CD4-positive, CD25-positive, alpha-beta regulatory T cell (primary cell): ENCODE data around the gene HOXA6. TPM values are rescaled to one million over a fixed set of nuclear protein-coding genes. Genes with fewer than 3 reads are reported as not detected.
A peak's percentile ranks its signal among the peaks of the same experiment; 100 is the strongest.

Source experiments
- ATAC-seq, 2 donors: fragments of 150-1000 bp; cut with Tn5 transposase; one replicate each; pipeline ENCODE4 v1.10.0; 2021; ENCODE audit warnings: low read depth in 2 of 2, moderate number of reproducible peaks in 2 of 2, moderate library complexity in 1 of 2
- DNase-seq, 3 donors: peaks; one replicate each; pipeline versions ENCODE4 v3.0.0 to v3.0.0-alpha.2; 2012 to 2022; ENCODE audit warnings: mixed read lengths in 1 of 3
- H3K27ac ChIP-seq: one replicate; pipeline ENCODE4 v1.7.0; 2013; ENCODE audit warnings: mild to moderate bottlenecking, low read length; ENCODE audit not compliant: insufficient read depth, poor library complexity, severe bottlenecking
- H3K27me3 ChIP-seq: one replicate; pipeline ENCODE4 v1.7.0; 2013; ENCODE audit warnings: low read length; ENCODE audit not compliant: control insufficient read depth, insufficient read depth
- H3K36me3 ChIP-seq: one replicate; pipeline ENCODE4 v1.7.0; 2013; ENCODE audit warnings: mild to moderate bottlenecking, low read length, moderate library complexity; ENCODE audit not compliant: control insufficient read depth, insufficient read depth
- H3K4me1 ChIP-seq: 2 replicates; pipeline ENCODE4 v1.7.0; 2013; ENCODE audit warnings: mild to moderate bottlenecking, low read length; ENCODE audit not compliant: insufficient read depth, control insufficient read depth, poor library complexity, severe bottlenecking
- H3K4me3 ChIP-seq: one replicate; pipeline ENCODE4 v1.7.0; 2013; ENCODE audit warnings: low read depth, mild to moderate bottlenecking, low read length, moderate library complexity
- H3K9me3 ChIP-seq, 2 experiments: 1 replicate in 1 of 2; 2 replicates in 1 of 2; pipeline ENCODE4 v1.7.0; 2013; ENCODE audit warnings: low read length in 2 of 2, mild to moderate bottlenecking in 1 of 2, moderate library complexity in 1 of 2; ENCODE audit not compliant: control insufficient read depth in 2 of 2
- H3K27ac Mint-ChIP-seq, 3 donors: one replicate each; pipeline ENCODE4 v1.8.0; 2020 to 2022; ENCODE audit warnings: mild to moderate bottlenecking in 3 of 3, mixed read lengths in 3 of 3, moderate library complexity in 2 of 3
- H3K27me3 Mint-ChIP-seq: one replicate; pipeline ENCODE4 v1.8.0; 2022; ENCODE audit warnings: mild to moderate bottlenecking, mixed read lengths
- H3K36me3 Mint-ChIP-seq: one replicate; pipeline ENCODE4 v1.8.0; 2020; ENCODE audit warnings: mixed read lengths
- H3K4me1 Mint-ChIP-seq, 4 donors: one replicate each; pipeline ENCODE4 v1.8.0; 2020 to 2022; ENCODE audit warnings: mixed read lengths in 4 of 4, mild to moderate bottlenecking in 1 of 4
- H3K4me3 Mint-ChIP-seq, 4 donors: one replicate each; pipeline ENCODE4 v1.8.0; 2020 to 2022; ENCODE audit warnings: mild to moderate bottlenecking in 4 of 4, mixed read lengths in 4 of 4, moderate library complexity in 3 of 4
- H3K9me3 Mint-ChIP-seq, 7 donors: one replicate each; pipeline ENCODE4 v1.8.0; 2020 to 2022; ENCODE audit warnings: mixed read lengths in 7 of 7, mild to moderate bottlenecking in 3 of 7, moderate library complexity in 2 of 7
- polyA plus RNA-seq, 4 donors: library from polyadenylated mRNA; unstranded; fragments of 300-500 nt; fragmentation: Illumina TruSeq; gene quantifications; one replicate each; pipeline ENCODE4 v1.2.3, GENCODE V29; 2021
- total RNA-seq: library from RNA; stranded (reverse); gene quantifications from one replicate; pipeline ENCODE4 v1.2.3, GENCODE V29; 2022

The HOXA6 gene
- total and polyA plus RNA-seq, 5 donors from 2014 or later = not detected

DNA sequence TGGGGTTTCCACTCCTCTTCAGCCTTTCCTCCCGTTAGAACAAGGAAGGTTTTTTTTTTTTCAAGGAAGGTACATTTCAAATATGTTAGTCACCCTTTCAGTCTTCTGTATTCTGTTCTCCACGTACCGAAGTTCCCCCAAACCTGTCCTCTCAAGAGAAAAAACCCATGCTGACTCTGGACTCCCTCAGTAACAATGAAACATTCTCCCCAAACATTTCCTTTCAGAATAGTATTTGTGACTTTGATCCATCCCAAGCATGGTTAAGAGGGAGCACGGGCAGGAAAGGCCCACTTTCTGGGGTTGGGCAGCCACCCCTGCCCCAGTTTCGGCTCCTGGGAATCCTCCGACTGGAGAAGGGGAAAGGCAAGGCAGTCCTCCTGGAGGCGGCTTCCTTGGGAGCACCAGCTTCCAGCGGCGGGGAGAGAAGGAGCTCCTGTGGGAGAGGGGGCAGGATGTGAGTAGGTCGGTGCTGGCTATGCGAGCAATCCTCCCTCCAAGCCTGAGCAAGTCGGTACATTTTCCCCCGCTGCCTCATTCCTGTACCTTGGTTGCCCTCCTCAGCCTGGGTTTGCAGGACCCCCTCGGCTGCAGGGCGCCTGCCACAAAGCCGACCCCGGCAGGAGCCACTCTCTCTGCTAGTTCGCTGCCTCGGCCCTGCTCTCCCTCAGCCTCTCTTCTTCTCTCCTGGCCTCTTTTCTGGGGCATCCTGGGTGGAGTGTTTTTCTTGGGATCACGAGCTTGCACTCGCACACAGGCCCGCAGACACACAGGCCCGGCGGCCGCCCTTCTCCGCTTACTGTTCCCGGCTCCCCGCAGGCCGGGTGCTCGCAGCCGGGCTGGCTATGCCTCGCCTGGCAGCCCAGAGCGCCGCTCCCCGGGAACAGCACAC lies 49.6 kb downstream of the HOXA6 start:
- H3K9me3 ChIP-seq = no peaks in the 10 kb centered on the region
- H3K4me3 Mint-ChIP-seq = peak overlapping the region; percentile 94 to 98 (median 94)
- DNase-seq (no peak), ATAC-seq (no peak)
- peaks cover 0 to 2% (median 0%) of the 10 kb centered on the region in 7 donors for H3K9me3 Mint-ChIP-seq
- H3K4me3 ChIP-seq = peak overlapping the region; percentile 76
- H3K27ac Mint-ChIP-seq = no peak overlapping the region
- H3K4me1 Mint-ChIP-seq = peaks cover 16 to 58% (median 24%) of the 10 kb centered on the region in 4 donors
- H3K4me1 ChIP-seq = peaks cover 34% of the 10 kb centered on the region
- H3K36me3 ChIP-seq = no peaks in the 10 kb centered on the region
- peaks cover 71% of the 10 kb centered on the region for H3K27me3 Mint-ChIP-seq
- H3K27ac ChIP-seq = no peak overlapping the region
- H3K27me3 ChIP-seq = peaks cover 14% of the 10 kb centered on the region
- H3K36me3 Mint-ChIP-seq = peaks cover 22% of the 10 kb centered on the region

DNA sequence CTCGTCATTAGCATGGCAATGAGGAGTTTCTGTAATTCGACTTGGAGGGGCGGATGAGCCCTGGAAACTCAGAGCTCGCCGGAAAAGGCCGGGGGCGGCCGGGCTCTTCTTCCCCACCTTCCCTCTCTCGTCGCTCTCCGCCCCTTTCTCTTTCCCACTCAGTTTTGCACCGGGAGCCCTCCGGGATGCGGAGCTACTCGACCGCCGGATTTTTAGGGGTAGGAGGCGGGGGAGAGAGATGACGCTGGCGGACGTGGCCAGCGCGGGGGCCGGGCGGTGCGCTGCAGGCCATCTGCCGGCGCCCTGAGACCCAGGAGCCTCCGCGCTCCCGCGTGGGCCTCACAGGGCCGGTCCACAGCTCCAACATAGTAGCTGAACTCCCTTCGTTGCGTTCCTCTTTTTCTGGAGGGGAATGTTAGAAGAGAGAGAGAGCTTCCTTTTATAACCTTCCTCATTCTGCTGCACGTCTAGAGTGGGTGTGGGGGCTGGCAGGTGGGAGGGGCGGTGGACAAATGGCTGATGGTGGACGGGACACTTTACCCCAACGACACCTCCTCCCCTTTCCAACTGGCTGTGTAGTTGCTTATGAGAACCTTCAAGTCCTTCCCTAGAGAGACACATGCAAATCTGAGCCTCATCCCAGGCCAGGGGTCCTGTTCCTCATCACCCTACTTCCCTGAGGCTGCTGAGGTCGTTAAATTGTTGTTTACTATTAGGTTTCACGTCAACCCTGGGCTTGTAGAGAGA lies 50.6 kb downstream of the HOXA6 start:
- peak overlapping the region; percentile 94 to 98 (median 94) for H3K4me3 Mint-ChIP-seq
- peaks cover 19% of the 10 kb centered on the region for H3K27me3 ChIP-seq
- no peak for ATAC-seq
- H3K36me3 ChIP-seq = no peaks in the 10 kb centered on the region
- peak overlapping the region; percentile 65 for H3K27ac ChIP-seq
- peaks cover 25% of the 10 kb centered on the region for H3K4me1 ChIP-seq
- H3K36me3 Mint-ChIP-seq = peaks cover 26% of the 10 kb centered on the region
- peak overlapping the region; percentile 23 to 88 (median 61) for H3K27ac Mint-ChIP-seq
- no peaks in the 10 kb centered on the region for H3K9me3 ChIP-seq
- H3K4me1 Mint-ChIP-seq = peaks cover 13 to 53% (median 19%) of the 10 kb centered on the region in 4 donors
- peaks cover 0 to 2% (median 0%) of the 10 kb centered on the region in 7 donors for H3K9me3 Mint-ChIP-seq
- peaks cover 72% of the 10 kb centered on the region for H3K27me3 Mint-ChIP-seq
- H3K4me3 ChIP-seq = peak overlapping the region; percentile 76
- peak in 1 of 3 donors; percentile 12 for DNase-seq

DNA sequence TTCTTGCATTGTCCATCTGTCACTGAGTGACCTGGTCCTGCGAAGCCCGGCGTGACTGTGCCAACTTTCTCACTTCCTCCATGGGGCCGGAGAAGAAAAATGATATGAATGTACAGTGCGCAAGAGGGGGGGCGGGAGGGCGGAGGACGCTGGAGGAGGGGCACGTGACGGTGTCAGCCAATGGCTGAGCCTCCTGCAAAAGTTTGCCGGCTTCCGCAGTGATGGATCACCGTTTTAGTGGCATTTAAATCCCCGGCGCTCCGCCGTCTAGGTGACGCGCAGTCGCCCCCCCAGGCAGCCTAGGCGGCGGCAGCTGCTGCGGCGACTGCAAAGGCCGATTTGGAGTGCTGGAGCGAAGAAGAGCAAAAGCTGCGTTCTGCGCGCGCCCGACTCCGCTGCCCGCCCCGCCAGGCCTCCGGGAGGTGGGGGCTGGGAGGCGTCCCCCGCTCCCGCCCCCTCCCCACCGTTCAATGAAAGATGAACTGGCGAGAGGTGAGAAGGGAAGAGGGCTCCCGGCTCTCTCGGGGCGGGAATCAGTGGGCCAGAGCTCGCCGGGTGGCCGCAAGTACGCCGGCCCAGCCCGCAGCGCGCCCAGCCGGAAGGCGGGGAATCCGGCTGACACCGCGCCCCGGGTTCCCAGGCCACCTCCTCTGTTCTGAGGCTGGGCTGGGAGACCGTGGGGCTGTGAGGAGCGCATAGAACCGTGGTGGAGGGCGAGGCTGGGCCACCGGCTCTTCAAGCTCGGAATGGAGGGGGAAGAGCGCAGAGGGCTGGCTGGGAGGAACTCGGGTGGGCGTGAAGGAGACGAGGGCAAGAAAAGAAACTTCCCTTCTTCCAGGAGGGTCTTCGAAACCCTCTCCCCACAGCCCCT lies 51.4 kb downstream of the HOXA6 start, which contains the start of gene HOXA1:
Gene HOXA1, minus strand, starts transcription at position 104 of the 871 bp plus-strand sequence. Its CDS starts 88 bp downstream, at position 16.
- ATAC-seq (peak; percentile 89 to 91), DNase-seq (peak; percentile 73 to 86 (median 78))
- Histone ChIP-seq H3K4me1 (peaks cover 23% of the 10 kb centered on the region), H3K36me3 (no peaks in the 10 kb centered on the region), H3K4me3 (peak within 1 kb of the TSS; percentile 76), H3K27ac (peak within 1 kb of the TSS; percentile 65), H3K27me3 (peaks cover 17% of the 10 kb centered on the region), H3K9me3 (no peaks in the 10 kb centered on the region)
- Mint-ChIP-seq H3K4me3 (peak within 1 kb of the TSS; percentile 94 to 98 (median 94)), H3K9me3 (peaks cover 0 to 2% (median 0%) of the 10 kb centered on the region in 7 donors), H3K27ac (peak within 1 kb of the TSS; percentile 50 to 88 (median 57)), H3K36me3 (peaks cover 19% of the 10 kb centered on the region), H3K27me3 (peaks cover 72% of the 10 kb centered on the region), H3K4me1 (peaks cover 11 to 49% (median 19%) of the 10 kb centered on the region in 4 donors)

Other genes with a start within 250 kb of the HOXA6 start
- gene HOXA1, start 51.8 kb downstream of the HOXA6 start, total RNA-seq = 1.4 TPM
- 1 to 10 TPM in 1 of 4 donors, under 1 TPM in 3; 0.49 to 1.1 (median 0.68) TPM for gene HOXA1, start 51.8 kb downstream of the HOXA6 start, polyA plus RNA-seq
- gene HOXA2, start 45.1 kb downstream of the HOXA6 start, total RNA-seq = not detected
- gene HOXA2, start 45.1 kb downstream of the HOXA6 start, polyA plus RNA-seq = under 1 TPM in 2 of 4 donors, not detected in 2; 0.11 to 0.31 TPM
- gene HOXA4, start 17.0 kb downstream of the HOXA6 start, total RNA-seq = not detected
- under 1 TPM in 2 of 4 donors, not detected in 2; 0.13 to 0.18 TPM for gene HOXA4, start 17.0 kb downstream of the HOXA6 start, polyA plus RNA-seq
- gene HOXA5, start 4.1 kb downstream of the HOXA6 start, total RNA-seq = not detected
- gene HOXA5, start 4.1 kb downstream of the HOXA6 start, polyA plus RNA-seq = not detected
- not detected for gene HOXA3, start 4.8 kb upstream of the HOXA6 start, total RNA-seq
- gene HOXA3, start 4.8 kb upstream of the HOXA6 start, polyA plus RNA-seq = under 1 TPM in 1 of 4 donors, not detected in 3; 0.13 TPM
- gene HOXA7, start 8.9 kb upstream of the HOXA6 start, total RNA-seq = not detected
- not detected for gene HOXA7, start 8.9 kb upstream of the HOXA6 start, polyA plus RNA-seq
- gene HOXA9, start 17.8 kb upstream of the HOXA6 start, total RNA-seq = 1.1 TPM
- gene HOXA9, start 17.8 kb upstream of the HOXA6 start, polyA plus RNA-seq = under 1 TPM in 1 of 4 donors, not detected in 3; 0.20 TPM
- gene HOXA10, start 26.5 kb upstream of the HOXA6 start, total RNA-seq = 0.35 TPM
- not detected for gene HOXA10, start 26.5 kb upstream of the HOXA6 start, polyA plus RNA-seq
- not detected for gene HOXA11, start 37.5 kb upstream of the HOXA6 start, total RNA-seq
- not detected for gene HOXA11, start 37.5 kb upstream of the HOXA6 start, polyA plus RNA-seq
- not detected for gene HOXA13, start 52.3 kb upstream of the HOXA6 start, total RNA-seq
- not detected for gene HOXA13, start 52.3 kb upstream of the HOXA6 start, polyA plus RNA-seq
- gene EVX1, start 95.0 kb upstream of the HOXA6 start, total RNA-seq = not detected
- not detected for gene EVX1, start 95.0 kb upstream of the HOXA6 start, polyA plus RNA-seq